Measurements from ENCODE around the gene RPS8.
A peak's percentile ranks its signal among the peaks of the same experiment; 100 is the strongest.

DNA sequence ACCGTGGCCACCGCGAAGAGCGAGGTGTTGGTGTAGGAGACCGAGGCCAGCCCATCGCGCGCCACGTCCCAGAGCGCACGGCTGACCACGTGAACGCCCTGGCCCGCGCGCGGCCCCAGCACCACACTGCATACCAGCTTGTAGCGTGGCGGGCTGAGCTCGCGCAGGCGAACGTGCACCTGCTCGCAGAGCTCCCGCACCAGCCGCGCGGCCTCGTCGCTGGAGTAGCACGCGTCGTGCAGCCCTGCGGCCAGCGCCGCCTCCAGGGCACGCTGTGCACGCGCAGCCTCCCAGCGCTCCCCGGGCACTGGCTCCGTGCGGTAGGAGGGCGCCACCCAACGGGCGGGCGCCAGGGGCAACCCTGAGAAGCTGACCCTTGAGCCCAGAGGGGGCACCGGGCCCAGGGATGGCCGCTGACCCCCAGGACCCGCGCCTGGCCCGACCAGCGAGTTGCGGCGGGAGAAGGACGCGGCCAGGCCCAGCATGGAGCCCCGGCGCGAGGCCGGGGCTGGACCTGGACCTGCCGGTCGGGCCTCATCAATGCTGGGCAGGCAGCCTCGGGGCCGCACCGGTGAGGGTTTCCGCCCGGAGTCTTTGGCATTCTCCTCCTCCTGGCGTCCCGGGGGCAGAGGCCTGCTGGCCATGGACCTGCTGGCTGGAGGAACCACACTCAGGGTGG, 30.8 kb downstream of the RPS8 start:
- TF ChIP-seq, protein P1, sequence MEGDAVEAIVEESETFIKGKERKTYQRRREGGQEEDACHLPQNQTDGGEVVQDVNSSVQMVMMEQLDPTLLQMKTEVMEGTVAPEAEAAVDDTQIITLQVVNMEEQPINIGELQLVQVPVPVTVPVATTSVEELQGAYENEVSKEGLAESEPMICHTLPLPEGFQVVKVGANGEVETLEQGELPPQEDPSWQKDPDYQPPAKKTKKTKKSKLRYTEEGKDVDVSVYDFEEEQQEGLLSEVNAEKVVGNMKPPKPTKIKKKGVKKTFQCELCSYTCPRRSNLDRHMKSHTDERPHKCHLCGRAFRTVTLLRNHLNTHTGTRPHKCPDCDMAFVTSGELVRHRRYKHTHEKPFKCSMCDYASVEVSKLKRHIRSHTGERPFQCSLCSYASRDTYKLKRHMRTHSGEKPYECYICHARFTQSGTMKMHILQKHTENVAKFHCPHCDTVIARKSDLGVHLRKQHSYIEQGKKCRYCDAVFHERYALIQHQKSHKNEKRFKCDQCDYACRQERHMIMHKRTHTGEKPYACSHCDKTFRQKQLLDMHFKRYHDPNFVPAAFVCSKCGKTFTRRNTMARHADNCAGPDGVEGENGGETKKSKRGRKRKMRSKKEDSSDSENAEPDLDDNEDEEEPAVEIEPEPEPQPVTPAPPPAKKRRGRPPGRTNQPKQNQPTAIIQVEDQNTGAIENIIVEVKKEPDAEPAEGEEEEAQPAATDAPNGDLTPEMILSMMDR (IDR thresholded peaks at IDR 0.05), result peak in 1 of 6 experiments; percentile 8
- TF ChIP-seq POLR2AphosphoS5 (IDR thresholded peaks at IDR 0.05) (no peak), POLR2A (IDR thresholded peaks at IDR 0.05) (no peak), EP300 (IDR thresholded peaks at IDR 0.05) (no peak)
